Stimulated activated CD4-positive, alpha-beta T cell treated with anti-CD3 and anti-CD28 coated beads, Interleukin-4, amount 100 ng/mL, for 1 hour (primary cell): ENCODE data around the gene GPC6.

Experiments used
- DNase-seq: peaks from one replicate; pipeline ENCODE4 v3.0.0-alpha.2; 2020

GPC6 gene

GRCh38 chr13:93386116-93386515, 159.5 kb downstream of the GPC6 start:
- no peak for DNase-seq

GRCh38 chr13:93388701-93389100, 162.1 kb downstream of the GPC6 start:
- DNase-seq: no peak

GRCh38 chr13:93397619-93398018, 171.0 kb downstream of the GPC6 start:
- DNase-seq: no peak

- DNase-seq: no peak
These were observed 171.8 kb downstream of the GPC6 start for GRCh38 chr13:93398167-93399035.

GRCh38 chr13:93399212-93399611, 172.6 kb downstream of the GPC6 start:
- no peak for DNase-seq

GRCh38 chr13:93406136-93406535, 179.5 kb downstream of the GPC6 start:
- no peak for DNase-seq

GRCh38 chr13:93407551-93407950, 180.9 kb downstream of the GPC6 start:
- no peak for DNase-seq

- no peak for DNase-seq
These were observed 182.4 kb downstream of the GPC6 start for GRCh38 chr13:93409001-93409400.

GRCh38 chr13:93409816-93410215, 183.2 kb downstream of the GPC6 start:
- no peak for DNase-seq

- no peak for DNase-seq
These were observed 184.6 kb downstream of the GPC6 start for GRCh38 chr13:93411186-93411680.

GRCh38 chr13:93412676-93413075, 186.1 kb downstream of the GPC6 start:
- no peak for DNase-seq

- DNase-seq: no peak
These were observed 187.5 kb downstream of the GPC6 start for GRCh38 chr13:93413972-93414717.

- no peak for DNase-seq
These were observed 190.2 kb downstream of the GPC6 start for GRCh38 chr13:93416736-93417355.

- no peak for DNase-seq
These were observed 191.8 kb downstream of the GPC6 start for GRCh38 chr13:93418398-93418797.

GRCh38 chr13:93420206-93420605, 193.6 kb downstream of the GPC6 start:
- no peak for DNase-seq

- no peak for DNase-seq
These were observed 194.3 kb downstream of the GPC6 start for GRCh38 chr13:93420887-93421286.

- no peak for DNase-seq
These were observed 196.5 kb downstream of the GPC6 start for GRCh38 chr13:93422980-93423543.

- DNase-seq: no peak
These were observed 198.8 kb downstream of the GPC6 start for GRCh38 chr13:93425411-93425810.

GRCh38 chr13:93430381-93430780, 203.8 kb downstream of the GPC6 start:
- no peak for DNase-seq

- no peak for DNase-seq
These were observed 209.0 kb downstream of the GPC6 start for GRCh38 chr13:93435651-93436050.

- DNase-seq: no peak
These were observed 210.5 kb downstream of the GPC6 start for GRCh38 chr13:93437081-93437480.

- no peak for DNase-seq
These were observed 219.6 kb downstream of the GPC6 start for GRCh38 chr13:93446238-93446637.

- DNase-seq: no peak
These were observed 223.6 kb downstream of the GPC6 start for GRCh38 chr13:93450191-93450621.
